ENCODE results near the gene BICC1.

BICC1 gene

DNA sequence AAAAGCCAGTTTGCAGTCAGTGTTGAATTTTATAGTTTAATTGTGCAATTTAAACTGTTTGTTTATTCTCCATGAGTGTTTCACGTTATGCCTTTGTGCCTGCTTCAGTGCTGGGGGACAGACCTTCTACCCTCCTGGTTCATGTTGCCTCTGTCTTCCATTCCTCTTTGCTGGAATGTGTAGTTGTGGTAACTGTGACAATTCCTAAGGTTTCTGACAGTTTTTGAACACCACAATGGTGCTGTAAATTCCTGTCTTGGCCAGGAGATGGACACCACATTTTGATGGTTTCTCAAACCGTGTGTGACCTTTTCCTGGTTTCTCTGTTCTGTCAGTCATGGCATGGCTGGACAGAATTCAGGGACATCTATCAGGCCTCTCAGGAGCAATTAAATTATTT, 201.7 kb downstream of the BICC1 start:
- no peak for DNase-seq

DNA sequence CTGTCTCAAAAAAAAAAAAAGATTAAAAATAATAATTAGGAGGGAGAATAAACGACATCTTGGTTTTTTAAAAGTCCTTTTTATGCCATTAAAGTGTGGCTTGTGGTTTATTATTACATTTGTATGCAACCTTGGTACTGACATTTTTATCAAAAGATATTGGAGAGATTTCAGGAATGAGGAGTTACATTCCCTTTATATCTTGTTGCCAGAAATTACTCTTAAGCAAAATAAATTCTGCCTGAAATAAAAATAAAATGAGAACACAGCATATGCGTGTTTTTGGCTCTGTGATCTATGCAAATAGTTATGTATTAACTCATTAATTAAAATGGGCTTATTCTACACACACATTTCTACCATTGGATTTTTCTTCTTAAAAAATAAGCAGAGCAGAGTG, 202.4 kb downstream of the BICC1 start:
- no peak for DNase-seq

DNA sequence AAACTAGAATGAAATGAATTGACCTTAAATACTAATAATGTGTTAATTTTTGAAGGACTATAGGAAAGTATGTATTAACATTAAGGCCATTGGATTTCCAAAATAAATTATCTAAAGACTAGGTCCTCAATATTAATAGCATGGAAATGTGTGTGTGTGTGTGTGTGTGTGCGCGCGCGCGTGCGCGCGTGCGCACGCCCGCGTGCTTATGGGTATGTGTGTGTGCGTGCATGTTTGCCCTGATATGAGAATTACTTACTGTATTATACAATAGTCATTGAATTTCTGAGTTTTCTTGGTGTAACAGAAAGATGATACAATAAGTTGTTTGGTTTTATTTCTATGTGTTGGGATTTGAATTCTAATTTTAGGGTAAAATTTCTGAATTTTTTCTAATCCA, 205.9 kb downstream of the BICC1 start:
- DNase-seq: no peak

DNA sequence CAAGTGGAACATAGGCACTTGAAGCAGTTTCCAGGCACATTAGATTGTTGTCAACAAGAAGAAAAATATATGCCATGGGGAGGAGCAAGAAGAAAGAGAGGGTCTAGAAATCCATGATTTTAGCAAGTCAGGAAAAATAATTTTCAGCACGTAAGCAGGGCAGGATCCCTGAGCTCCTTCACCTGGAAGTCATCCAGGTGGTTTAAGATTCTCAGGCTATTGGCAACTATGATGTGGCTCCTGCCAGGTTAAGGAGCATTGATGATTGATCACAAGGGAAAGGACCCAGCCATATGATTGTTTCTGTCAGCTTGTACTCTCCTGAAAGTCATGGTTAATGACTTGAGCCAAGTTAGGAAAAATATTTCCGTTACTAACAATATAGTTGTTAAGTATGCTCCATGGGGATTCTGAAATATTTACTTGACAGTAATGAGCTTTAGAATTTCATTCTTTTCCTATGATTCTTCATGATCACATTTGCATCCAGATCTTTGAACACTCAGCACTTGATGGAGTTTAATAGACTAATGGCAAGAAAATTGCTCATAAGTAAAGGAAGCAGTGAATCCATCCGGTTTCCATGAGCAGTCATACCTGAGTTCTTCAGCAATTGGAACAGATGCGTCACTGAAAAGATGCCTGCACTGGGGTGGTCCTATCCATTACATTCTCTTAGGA, 209.1 kb downstream of the BICC1 start:
- DNase-seq: no peak

DNA sequence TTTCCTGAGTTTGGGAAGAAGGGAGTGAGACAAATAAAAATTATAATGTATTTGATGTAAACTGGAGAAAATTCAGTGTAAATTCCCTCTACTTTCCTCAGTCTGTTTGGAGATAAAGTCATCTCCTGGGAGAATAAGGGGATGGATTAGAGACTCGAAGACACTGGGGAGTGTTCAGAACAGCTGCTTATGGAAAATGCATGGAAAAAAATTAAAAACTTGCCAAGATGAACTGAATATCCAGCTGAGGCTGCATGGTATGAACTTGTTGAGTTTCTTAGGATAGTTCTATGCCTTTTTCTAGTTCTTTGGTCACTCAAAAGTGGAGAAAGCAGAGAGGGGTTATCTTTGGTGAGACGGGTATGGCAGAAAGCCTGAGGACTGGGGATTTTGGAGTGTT, 210.5 kb downstream of the BICC1 start:
- no peak for DNase-seq

DNA sequence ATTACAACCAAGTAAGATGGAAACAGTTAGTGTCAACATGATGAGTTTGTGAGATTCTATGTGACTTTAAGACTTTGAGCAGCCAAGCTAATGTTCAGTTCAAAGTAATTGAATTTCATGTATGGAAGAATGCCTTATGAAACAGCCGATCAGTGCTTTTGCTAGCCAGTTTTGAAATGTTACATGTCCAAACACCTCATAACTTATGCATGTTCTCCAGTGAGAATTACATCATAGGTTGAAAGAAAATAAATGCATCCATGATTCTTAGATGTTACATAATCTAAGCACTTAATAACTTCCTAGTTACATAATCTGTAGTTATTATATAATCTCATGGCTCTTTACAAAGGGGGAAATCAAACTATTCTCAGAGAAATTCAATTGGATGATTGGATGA, 211.3 kb downstream of the BICC1 start:
- no peak for DNase-seq

DNA sequence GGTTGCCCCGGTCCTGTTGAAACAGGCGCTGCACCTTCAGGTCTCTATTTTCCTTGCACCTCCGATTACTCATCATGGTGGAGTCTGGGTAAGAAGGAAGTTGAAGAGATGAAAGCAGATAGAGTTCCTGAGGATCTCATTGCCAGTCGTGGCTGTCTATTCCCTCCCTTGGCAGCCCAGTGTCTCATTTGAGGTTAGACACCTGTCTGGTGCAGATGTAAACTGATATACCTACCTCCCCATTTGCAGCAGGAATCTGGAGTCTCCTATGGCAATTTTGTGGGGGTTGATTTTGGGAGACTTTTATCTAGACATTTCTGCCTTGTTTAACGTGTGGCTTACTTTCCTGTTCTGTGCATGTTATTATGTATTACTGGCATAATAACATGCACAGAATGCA, 212.1 kb downstream of the BICC1 start:
- DNase-seq: no peak

DNA sequence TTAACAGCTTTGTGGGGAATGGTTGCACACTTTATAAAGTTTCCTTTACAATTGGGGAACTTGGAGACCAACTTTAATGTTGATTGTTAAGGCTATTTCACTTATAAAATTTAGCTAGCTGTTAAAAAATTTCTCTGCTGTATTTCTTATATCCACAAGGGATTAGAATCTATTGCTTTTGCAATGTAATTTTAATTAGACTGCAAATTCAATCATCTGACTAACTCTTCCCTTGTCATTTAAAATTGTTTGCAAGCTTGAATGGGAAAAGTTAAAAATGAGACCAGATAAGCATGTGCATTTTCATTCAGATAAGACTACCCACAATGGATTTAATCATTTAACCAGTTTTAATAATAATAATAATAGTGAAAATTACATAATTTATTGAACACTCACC, 213.2 kb downstream of the BICC1 start:
- DNase-seq: no peak

DNA sequence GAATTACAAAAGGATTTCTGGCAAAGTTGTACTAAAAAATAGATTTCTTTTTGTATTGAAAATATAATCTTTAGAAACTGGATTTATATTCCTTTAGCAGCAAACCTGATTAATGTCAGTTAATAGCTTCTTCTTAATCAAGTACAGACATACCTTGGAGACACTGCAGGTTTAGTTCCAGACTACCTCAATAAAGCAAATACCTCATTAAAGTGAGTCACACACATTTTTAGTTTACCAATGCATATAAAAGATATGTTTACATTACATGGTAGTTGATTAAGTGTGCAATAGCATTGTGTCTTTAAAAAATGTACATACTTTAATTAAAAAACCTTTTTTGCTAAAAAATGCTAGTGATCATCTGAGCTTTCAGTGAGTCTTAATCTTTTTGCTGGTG, 215.0 kb downstream of the BICC1 start:
- no peak for DNase-seq

DNA sequence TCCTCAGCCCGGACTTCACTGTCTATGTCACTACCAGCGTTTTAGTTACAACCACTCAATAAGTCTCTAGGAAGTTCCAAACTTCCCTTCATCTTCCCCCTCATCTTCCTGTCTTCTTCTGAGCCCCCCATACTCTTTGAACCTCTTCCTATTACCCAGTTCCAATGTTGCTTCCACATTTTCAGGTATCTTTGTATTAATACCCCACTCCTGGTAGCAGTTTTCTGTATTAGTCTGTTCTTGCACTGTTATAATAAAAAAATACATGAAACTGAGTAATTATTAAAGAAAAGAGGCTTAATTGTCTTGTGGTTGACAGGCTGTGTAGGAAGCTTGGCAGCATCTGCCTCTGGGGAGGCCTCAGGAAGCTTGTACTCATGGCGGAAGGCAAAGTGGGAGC, 218.6 kb downstream of the BICC1 start:
- DNase-seq: no peak

DNA sequence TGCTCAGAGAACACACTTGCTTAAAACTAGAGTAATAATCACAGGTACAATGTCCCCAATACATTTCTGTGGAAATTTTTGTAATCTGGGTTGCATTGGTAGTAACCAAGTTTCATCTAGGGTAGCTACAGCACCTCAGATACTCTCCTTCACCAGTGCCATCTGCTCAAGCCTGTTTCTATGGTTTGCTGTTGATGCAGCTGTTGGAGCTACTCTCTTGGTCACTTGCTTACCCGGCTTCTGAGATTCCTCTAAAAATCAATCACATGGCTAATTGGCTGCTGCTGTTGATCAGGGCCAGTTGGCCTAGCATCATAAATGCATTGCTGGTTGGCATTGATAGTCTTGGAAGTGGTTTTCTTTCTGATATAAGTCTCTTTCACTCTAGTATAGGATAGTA, 220.8 kb downstream of the BICC1 start:
- no peak for DNase-seq

DNA sequence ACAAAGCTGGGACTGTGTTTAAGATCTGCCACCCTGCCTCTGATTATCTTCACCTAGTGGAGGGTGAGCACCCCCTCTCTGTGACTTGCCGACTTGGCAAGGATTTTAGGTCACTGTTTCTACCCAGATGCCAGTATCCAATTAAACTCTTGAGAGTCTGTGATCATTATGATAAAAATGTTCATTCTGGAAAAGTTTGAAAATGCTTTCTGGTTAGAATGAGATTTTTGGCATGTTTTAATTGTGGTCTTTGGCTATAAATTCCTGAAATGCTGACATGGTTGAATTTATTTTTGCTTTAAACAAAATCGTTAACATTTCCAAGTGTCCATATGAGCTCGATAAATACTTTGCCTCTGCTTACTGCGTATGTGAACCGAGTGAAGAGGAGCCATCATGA, 221.4 kb downstream of the BICC1 start:
- no peak for DNase-seq

DNA sequence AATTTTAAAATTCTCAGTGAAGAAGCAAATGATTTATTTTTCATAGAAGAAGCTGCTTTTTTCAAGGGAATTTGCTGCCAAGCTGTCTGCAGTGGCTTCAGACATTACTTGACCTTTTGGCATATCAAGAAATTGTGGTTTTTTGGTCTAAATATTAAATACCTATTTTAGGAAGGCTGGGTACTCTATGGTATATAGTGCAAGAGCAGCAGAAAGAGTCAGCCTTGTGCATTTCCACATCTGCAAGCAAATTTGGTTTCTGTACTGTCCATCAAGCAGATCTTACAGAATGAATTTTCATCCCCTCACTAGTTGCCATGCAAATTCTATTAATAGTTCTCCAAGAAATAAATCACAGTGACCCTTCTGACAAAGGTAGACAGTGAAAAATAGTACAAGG, 222.0 kb downstream of the BICC1 start:
- no peak for DNase-seq

DNA sequence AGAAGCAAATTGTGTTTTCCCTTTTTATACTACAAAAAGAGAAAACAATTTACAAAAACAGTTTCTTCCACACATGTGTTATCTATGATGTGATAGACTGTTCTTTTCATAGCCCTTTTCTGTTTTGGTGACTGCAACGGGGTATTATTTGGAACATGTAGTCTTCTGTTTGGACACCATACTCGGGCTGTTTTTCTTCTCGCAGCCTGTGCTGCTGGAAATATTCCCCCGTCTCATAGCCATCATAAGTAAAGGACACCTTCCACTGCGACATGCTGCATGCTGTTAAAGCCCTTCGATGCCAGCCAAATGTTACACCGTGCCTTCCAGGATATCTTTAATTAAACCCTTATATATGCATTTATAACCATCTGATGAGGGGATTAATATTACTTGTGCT, 222.4 kb downstream of the BICC1 start:
- no peak for DNase-seq

DNA sequence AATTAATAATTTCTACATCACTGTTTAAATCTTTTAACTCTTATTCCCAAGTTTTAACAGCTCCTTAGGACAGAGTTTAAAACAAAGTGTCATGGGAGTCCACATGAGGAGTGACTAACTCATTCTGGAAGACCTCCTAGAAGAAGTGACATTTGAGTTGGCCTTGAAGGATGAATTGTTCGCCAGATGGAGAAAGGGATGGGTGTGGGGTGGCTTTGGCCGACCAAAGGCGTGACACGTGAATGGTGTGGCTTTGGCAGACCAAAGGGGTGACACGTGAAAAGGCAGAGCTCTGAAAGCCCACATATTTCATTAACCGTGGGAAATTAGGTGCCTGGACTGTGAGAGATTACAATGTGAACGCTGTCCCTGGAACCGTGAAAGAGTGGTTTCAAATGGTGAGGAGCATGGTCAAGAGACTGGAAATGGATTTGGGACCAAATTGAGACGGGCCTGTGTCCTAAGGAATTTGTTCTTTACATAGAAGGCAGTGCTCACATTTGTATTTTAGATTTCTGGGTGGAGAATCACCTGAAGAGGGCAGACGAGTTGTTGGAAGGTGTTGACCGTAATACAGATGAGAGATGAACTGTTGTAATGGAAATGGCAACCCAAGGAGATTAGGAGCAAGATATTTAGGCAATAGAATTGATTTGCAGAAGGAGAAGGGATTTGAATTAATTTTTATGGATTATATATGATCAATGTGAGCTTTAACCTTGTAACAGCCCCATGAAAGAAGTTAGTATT, 228.1 kb downstream of the BICC1 start:
- DNase-seq: no peak

DNA sequence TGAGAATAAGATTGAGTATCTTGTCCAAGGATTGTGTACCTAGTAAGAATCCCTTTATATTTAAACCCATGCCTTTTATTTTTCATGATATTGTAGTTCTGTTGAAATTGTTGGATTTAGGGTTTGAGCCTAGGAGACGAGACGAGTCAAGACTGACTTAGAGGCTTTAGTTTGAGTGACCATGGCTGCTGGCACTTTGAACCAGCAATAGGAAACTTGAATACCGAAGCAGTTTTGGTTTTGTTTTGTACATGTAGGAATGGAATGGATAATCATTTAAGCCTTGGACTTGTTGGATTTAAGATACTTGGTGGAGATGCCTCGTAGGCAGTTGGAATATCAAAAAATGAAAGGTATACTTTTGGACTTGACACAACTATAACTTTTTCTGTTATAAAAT, 229.0 kb downstream of the BICC1 start:
- DNase-seq: no peak

DNA sequence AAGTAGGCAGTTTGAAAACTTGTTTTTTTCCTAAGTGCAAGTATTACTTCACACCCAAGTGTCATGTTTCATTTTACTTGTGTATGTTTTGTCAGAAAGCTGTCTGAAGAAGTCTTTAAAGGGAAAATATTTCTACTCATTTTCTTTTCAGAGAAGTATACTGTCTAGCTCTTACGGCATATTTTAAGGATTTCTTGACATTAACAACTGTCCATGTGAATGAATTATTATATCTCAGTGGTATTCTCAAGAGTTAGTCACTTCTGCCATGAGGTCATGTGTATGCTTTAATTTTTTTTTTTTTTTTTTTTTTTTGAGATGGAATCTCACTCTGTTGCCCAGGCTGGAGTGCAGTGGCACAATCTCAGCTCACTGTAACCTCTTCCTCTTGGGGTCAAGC, 229.5 kb downstream of the BICC1 start:
- no peak for DNase-seq

DNA sequence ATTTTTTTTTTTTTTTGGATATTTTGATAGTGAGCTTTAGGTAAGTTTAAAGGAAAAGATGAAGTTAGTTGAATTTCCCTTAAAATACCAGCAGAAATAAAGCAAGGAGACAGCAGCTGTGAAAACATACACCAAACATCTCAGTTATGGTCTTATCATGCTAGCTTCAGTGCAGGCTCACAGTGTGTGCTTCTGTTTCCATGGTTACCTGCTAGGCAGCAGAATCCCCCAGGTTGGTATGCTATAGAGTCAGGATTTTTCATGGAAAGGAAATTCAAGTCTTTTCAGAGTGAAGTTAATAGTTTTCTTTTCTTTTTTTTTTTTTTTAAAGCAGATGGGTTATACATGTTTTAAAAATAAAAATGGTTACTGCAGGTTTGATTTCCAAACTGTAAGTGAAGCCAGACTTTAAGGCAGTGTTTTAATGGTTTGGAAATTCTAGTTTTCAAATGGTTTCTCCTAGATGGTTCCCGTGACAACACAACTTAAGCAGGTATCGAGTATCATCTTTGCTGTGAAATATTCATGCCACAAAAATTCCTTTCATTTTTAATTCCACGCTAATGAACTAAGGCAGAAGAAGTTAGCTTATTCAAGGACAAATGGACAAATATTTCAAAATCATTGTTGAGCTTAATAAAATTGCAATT, 230.9 kb downstream of the BICC1 start:
- DNase-seq: no peak

DNA sequence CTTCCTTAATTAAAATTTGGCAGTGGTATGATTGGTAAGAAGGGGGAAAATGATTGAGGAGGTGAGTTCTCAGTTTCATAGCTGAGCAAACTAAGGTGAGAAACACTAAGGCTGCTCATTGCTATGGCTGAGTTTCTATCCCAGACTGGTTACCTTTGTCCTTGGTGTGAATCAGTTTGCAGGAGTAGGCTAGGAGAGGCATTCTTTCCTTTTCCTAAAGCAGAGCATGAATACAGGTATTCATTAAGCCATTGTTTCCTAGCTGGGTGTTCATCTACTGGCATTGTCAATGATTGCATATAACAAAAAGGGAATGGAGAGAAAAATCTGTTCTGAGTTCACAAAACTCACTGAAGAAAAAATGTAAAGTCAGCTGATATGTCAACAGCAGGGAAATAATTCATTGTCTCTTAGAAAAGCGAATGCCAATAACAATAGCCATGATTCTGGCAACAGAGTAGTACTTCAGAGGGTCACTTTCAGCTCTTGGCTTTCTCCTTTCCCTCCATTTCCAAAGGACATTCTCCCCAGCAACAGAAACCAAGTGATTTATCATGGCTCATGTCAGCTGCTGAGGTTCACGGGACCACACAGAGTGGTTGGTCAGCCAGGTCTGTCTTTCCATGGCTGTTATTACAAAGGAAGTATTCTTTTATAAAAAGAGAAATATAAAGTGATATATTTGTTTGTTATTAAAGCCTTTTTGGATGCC, 234.0 kb downstream of the BICC1 start:
- no peak for DNase-seq

DNA sequence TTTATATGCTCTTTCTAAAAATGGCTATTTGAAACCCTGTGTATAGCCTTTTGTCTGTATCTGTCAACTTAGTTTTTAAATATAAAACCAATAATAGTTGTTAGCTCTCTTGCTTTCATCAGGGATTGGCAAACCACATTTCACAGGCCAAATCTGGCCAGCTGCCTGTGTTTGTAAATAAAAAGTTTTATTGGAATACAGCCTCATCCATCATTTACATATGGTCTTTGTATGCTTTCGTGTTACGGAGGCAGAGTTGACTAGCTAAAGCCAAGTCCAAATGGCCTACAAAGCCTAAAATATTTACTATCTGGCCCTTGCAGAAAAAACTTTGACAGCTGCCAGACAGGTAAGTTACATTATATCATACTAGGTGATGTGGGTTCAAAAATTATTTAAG, 235.0 kb downstream of the BICC1 start:
- DNase-seq: no peak

DNA sequence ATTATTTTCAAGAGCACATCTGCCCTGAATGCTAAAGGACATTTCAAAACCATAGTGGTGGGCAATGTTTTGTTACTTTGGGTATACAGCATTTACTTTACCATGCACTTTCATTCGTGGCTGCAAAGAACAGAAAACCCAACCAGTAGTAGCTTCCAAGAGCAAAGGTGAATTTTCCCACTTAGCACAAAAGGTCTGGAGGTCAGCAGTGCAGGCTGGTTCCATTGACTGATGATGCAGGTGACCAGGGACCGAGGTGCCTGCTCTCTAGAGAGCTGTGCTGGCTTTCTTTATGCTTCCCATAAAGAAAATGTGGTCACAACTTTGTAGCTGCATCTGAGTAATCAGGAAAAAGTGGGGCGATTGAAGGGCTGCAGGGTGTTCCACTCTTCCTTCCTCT, 240.0 kb downstream of the BICC1 start:
- no peak for DNase-seq

DNA sequence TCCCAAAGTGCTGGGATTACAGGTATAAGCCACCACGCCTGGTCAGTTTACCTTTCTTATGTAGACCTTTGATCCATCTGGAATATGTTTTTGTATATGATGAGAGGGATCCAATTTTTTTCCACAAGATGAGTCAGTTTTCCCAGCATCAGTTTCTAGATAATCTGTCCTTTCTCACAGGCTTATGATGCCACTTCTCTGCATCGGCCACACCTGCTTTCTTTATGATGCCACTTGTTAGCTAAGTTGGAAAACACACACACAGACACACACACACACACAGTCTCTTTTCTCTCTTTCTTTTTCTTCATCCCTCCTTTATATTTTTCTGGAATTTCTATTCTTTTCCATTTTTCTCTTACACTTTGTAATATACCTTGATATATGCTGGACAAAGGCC, 240.8 kb downstream of the BICC1 start:
- no peak for DNase-seq

DNA sequence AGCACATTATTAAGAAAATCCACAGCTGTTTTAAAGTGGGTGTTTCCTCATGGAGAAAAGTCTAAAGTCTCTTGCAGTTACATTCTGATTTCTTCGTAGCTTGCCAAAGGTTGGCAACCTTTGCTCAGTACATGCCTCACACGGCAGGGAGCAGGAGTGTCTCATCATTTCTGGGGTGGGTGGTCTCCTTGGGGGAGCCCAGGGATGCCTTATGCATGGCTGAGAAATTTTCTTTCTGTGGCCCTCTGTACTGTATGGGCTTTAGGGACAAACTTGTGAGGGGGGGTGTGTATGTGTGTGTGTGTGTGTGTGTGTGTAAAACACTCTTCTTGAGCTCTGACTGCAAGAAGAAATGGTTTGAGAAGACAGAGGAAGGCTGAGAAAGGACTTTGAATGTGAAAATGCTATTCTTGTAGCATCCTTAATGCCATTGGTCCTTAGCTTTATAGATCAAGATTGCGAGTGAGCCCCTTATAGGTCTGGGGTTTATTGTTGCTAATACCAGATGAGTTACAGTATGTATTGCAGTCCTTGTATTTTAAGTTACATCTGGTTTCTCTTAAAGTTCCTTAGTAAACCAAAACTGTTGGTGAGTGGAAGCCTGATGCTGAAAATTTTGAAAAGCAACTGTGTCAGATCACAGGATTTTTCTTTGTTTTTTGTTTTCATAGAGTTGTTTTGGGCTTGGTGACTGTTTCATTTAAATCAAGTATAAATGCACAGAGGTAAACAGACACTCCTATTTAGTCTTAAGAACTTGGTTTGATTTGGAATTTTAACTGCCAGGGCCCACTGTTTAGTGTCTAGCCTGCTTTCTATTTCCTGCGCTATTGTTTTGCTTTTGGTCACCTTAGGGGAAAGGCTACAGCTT, 242.0 kb downstream of the BICC1 start:
- no peak for DNase-seq
